Measurements from ENCODE around the gene HBA2. TPM values are rescaled to one million over a fixed set of nuclear protein-coding genes. Genes with fewer than 3 reads are reported as not detected.

Gene HBA2
- total and polyA plus RNA-seq, 9 of the 15 experiments (the other 6 are each of a cell fraction or from before 2014, with no cell fraction given), result 40.4 to 853 (median 286) TPM

DNA sequence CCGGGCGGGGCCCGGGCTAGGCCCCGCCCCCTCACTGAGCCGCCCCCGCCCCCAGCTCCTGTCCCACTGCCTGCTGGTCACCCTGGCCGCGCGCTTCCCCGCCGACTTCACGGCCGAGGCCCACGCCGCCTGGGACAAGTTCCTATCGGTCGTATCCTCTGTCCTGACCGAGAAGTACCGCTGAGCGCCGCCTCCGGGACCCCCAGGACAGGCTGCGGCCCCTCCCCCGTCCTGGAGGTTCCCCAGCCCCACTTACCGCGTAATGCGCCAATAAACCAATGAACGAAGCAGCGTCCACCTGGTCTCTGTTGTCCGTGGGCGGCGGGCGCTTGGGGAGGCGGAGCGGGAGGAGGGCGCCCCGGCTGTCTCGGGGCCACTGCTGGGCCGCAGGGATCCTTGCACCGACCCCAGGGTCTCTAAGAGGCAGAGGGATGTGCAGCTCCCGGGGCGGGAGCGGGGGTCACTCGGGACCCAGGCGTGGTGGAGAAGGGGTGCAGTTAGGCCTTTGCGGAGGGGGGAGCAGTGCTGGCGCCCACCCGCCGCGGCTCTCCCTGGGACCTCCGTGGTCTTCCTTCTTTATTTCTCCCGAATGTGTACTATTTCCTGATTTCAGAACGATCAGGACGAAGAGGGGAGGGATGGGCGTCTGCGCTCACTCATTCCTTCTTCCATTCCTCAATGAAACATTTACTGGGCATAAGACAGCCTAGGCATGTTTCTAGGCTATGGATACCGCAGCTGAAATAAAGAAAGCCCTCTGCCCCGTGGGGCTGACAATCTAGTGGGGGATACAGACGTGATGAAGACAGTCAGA, 18.3 kb upstream of the HBA2 start (continued):
- TF ChIP-seq MNT (conservative IDR thresholded peaks at IDR 0.05), result peak; percentile 55 to 68; a peak in 3 of 4 replicates
- no peak for TF ChIP-seq ZNF507 (tag; conservative IDR thresholded peaks at IDR 0.05)
- TF ChIP-seq ZNF354B (CRISPR knock-in tag; IDR thresholded peaks at IDR 0.05), result no peak
- TF ChIP-seq ZBTB8A (IDR thresholded peaks at IDR 0.05; ENCODE audit: partially characterized antibody), result no peak
- TF ChIP-seq, protein P1, sequence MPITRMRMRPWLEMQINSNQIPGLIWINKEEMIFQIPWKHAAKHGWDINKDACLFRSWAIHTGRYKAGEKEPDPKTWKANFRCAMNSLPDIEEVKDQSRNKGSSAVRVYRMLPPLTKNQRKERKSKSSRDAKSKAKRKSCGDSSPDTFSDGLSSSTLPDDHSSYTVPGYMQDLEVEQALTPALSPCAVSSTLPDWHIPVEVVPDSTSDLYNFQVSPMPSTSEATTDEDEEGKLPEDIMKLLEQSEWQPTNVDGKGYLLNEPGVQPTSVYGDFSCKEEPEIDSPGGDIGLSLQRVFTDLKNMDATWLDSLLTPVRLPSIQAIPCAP (CRISPR knock-in tag; IDR thresholded peaks at IDR 0.05; ENCODE audit: borderline replicate concordance), result no peak
- TF ChIP-seq TRIM28 (IDR thresholded peaks at IDR 0.05), result no peak
- TF ChIP-seq MLLT1 (IDR thresholded peaks at IDR 0.05), result no peak
- TF ChIP-seq KAT7 (CRISPR knock-in tag; IDR thresholded peaks at IDR 0.05; ENCODE audit: borderline replicate concordance), result no peak
- no peak for TF ChIP-seq ZBED1 (IDR thresholded peaks at IDR 0.05)
- TF ChIP-seq BCOR (IDR thresholded peaks at IDR 0.05), result no peak
- TF ChIP-seq STAG1 (CRISPR knock-in tag; IDR thresholded peaks at IDR 0.05; ENCODE audit: borderline replicate concordance), result no peak
- TF ChIP-seq ELF1 (tag; IDR thresholded peaks at IDR 0.05), result no peak
- TF ChIP-seq CC2D1A (IDR thresholded peaks at IDR 0.05), result no peak
- TF ChIP-seq CAMTA2 (CRISPR knock-in tag; conservative IDR thresholded peaks at IDR 0.05), result no peak
- TF ChIP-seq FOSL1 (tag; conservative IDR thresholded peaks at IDR 0.05), result no peak
- TF ChIP-seq U2AF2 (optimal IDR thresholded peaks at IDR 0.05; ENCODE audit: low read depth, low read length), result no peak
- TF ChIP-seq POLR2G (IDR thresholded peaks at IDR 0.05; ENCODE audit: low read depth, low read length), result peak; percentile 72
- TF ChIP-seq CREB1 (IDR thresholded peaks at IDR 0.05), result 0 out of 2 replicates have a peak, but pooled peaks have one; percentile 14
- no peak for TF ChIP-seq CREB1 (CRISPR knock-in tag; IDR thresholded peaks at IDR 0.05)
- TF ChIP-seq RCOR1 (IDR thresholded peaks at IDR 0.05; ENCODE audit: borderline replicate concordance in 1 of 2, low read depth in 2 of 2, low read length in 2 of 2), result no peak
- no peak for TF ChIP-seq SPI1 (IDR thresholded peaks at IDR 0.05; ENCODE audit: borderline replicate concordance, low read depth, low read length)
- TF ChIP-seq KDM2B (CRISPR knock-in tag; IDR thresholded peaks at IDR 0.05), result no peak
- TF ChIP-seq BDP1 (IDR thresholded peaks at IDR 0.05; ENCODE audit: insufficient read depth, insufficient read length), result no peak
- TF ChIP-seq BACH1 (tag; IDR thresholded peaks at IDR 0.05), result no peak
- TF ChIP-seq ZNF121 (CRISPR knock-in tag; conservative IDR thresholded peaks at IDR 0.05), result no peak
- TF ChIP-seq PML (IDR thresholded peaks at IDR 0.05; ENCODE audit: low read length), result no peak
- peak; percentile 66 for TF ChIP-seq RBFOX2 (IDR thresholded peaks at IDR 0.05; ENCODE audit: low read depth, low read length)
- no peak for TF ChIP-seq HNRNPH1 (optimal IDR thresholded peaks at IDR 0.05; ENCODE audit: low read depth, low read length)
- no peak for TF ChIP-seq ZEB2 (IDR thresholded peaks at IDR 0.05)
- TF ChIP-seq ZC3H11A (IDR thresholded peaks at IDR 0.05; ENCODE audit: low read depth, low read length), result no peak
